Osteocyte (in vitro differentiated cells): ENCODE measurements around the gene RAB6A. TPM values are rescaled to one million over a fixed set of nuclear protein-coding genes. Genes with fewer than 3 reads are reported as not detected.
A peak's percentile ranks its signal among the peaks of the same experiment; 100 is the strongest.
"Not testable (repeated sequence)": the region's sequence is repeated elsewhere in the genome, so short reads cannot be mapped to it uniquely, and the experiment has no call there.

ENCODE experiments used
- DNase-seq: peaks from one replicate; pipeline ENCODE4 v3.0.0; 2021; ENCODE audit warnings: mixed read lengths; ENCODE audit not compliant: unreplicated experiment; ENCODE audit errors: extremely low spot score
- H3K27ac Mint-ChIP-seq: one replicate; pipeline ENCODE4 v1.8.0; 2021; ENCODE audit warnings: mild to moderate bottlenecking, mixed read lengths; ENCODE audit not compliant: unreplicated experiment
- H3K27me3 Mint-ChIP-seq: one replicate; pipeline ENCODE4 v1.8.0; 2021; ENCODE audit warnings: mixed read lengths; ENCODE audit not compliant: unreplicated experiment
- H3K36me3 Mint-ChIP-seq: one replicate; pipeline ENCODE4 v1.8.0; 2021; ENCODE audit warnings: mixed read lengths; ENCODE audit not compliant: unreplicated experiment
- H3K4me1 Mint-ChIP-seq: one replicate; pipeline ENCODE4 v1.8.0; 2021; ENCODE audit warnings: mixed read lengths; ENCODE audit not compliant: unreplicated experiment
- H3K4me3 Mint-ChIP-seq: one replicate; pipeline ENCODE4 v1.8.0; 2021; ENCODE audit warnings: mild to moderate bottlenecking, moderate library complexity, mixed read lengths; ENCODE audit not compliant: unreplicated experiment
- H3K9me3 Mint-ChIP-seq: one replicate; pipeline ENCODE4 v1.8.0; 2021; ENCODE audit warnings: mixed read lengths; ENCODE audit not compliant: unreplicated experiment
- CTCF ChIP-seq: fragments of 200-600 bp; sonication (generic); IDR thresholded peaks from 2 replicates; pipeline ENCODE4 v1.5.0; 2021; ENCODE audit warnings: antibody characterized with exemption, mild to moderate bottlenecking, moderate library complexity
- total RNA-seq: library from RNA; stranded (reverse); gene quantifications from 2 replicates; pipeline ENCODE4 v1.2.1, GENCODE V29; 2021

Gene RAB6A
- total RNA-seq, 1 donor from 2014 or later = 145 TPM

- H3K4me3 Mint-ChIP-seq = no peak overlapping the region
- TF ChIP-seq CTCF = no peak
- H3K9me3 Mint-ChIP-seq = no peaks in the 10 kb centered on the region
- no peak for DNase-seq
- H3K27ac Mint-ChIP-seq = no peak overlapping the region
- no peaks in the 10 kb centered on the region for H3K27me3 Mint-ChIP-seq
- peaks cover 26% of the 10 kb centered on the region for H3K4me1 Mint-ChIP-seq
- H3K36me3 Mint-ChIP-seq = peaks cover 1% of the 10 kb centered on the region
Measured at GRCh38 chr11:73743045-73743444, 17.8 kb downstream of the RAB6A start.

GRCh38 chr11:73735959-73736358 lies 24.9 kb downstream of the RAB6A start:
- H3K4me3 Mint-ChIP-seq, H3K27ac Mint-ChIP-seq, H3K9me3 Mint-ChIP-seq, DNase-seq, H3K36me3 Mint-ChIP-seq, H3K27me3 Mint-ChIP-seq: not testable (repeated sequence)
- peaks cover 29% of the 10 kb centered on the region for H3K4me1 Mint-ChIP-seq

GRCh38 chr11:73734993-73735392 lies 25.9 kb downstream of the RAB6A start:
- no peaks in the 10 kb centered on the region for H3K27me3 Mint-ChIP-seq
- no peak for DNase-seq
- H3K4me1 Mint-ChIP-seq = peaks cover 30% of the 10 kb centered on the region
- H3K27ac Mint-ChIP-seq = peak overlapping the region; percentile 66
- no peaks in the 10 kb centered on the region for H3K9me3 Mint-ChIP-seq
- no peak overlapping the region for H3K4me3 Mint-ChIP-seq
- H3K36me3 Mint-ChIP-seq = peaks cover 3% of the 10 kb centered on the region
- TF ChIP-seq CTCF = no peak

- H3K4me1 Mint-ChIP-seq = peaks cover 30% of the 10 kb centered on the region
- not testable (repeated sequence) for H3K4me3 Mint-ChIP-seq
Measured at GRCh38 chr11:73734011-73734410, 26.9 kb downstream of the RAB6A start.

GRCh38 chr11:73732936-73733335 lies 27.9 kb downstream of the RAB6A start:
- Mint-ChIP-seq H3K4me1 (peaks cover 26% of the 10 kb centered on the region), H3K36me3 (peaks cover 15% of the 10 kb centered on the region)
- DNase-seq, H3K9me3 Mint-ChIP-seq, H3K4me3 Mint-ChIP-seq, H3K27ac Mint-ChIP-seq, H3K27me3 Mint-ChIP-seq: not testable (repeated sequence)

More at GRCh38 chr11:73734011-73734410, 26.9 kb downstream of the RAB6A start:
- not testable (repeated sequence) for H3K36me3 Mint-ChIP-seq, H3K27me3 Mint-ChIP-seq, H3K9me3 Mint-ChIP-seq, DNase-seq
- H3K27ac Mint-ChIP-seq = peak overlapping the region; percentile 54

GRCh38 chr11:73729594-73730206 lies 31.2 kb downstream of the RAB6A start:
- no peak for DNase-seq
- H3K27ac Mint-ChIP-seq = no peak overlapping the region
- H3K36me3 Mint-ChIP-seq = peaks cover 21% of the 10 kb centered on the region
- no peaks in the 10 kb centered on the region for H3K9me3 Mint-ChIP-seq
- H3K27me3 Mint-ChIP-seq = no peaks in the 10 kb centered on the region
- H3K4me1 Mint-ChIP-seq = peaks cover 16% of the 10 kb centered on the region
- no peak overlapping the region for H3K4me3 Mint-ChIP-seq
- TF ChIP-seq CTCF = peak; percentile 38
